Measurements from ENCODE around the gene ADGRL2.

GRCh38 chr1:81869307-81869706 is 68.6 kb downstream of the ADGRL2 start:
- no peak for TF ChIP-seq ZNF274 (IDR thresholded peaks at IDR 0.05; ENCODE audit: low read depth, low read length)
- no peak for TF ChIP-seq YY1 (IDR thresholded peaks at IDR 0.05; ENCODE audit: insufficient read depth, insufficient read length)

Measured in NT2/D1 (cell line).